ENCODE data around the gene TNIP1.
A peak's percentile ranks its signal among the peaks of the same experiment; 100 is the strongest.

Gene TNIP1

DNA sequence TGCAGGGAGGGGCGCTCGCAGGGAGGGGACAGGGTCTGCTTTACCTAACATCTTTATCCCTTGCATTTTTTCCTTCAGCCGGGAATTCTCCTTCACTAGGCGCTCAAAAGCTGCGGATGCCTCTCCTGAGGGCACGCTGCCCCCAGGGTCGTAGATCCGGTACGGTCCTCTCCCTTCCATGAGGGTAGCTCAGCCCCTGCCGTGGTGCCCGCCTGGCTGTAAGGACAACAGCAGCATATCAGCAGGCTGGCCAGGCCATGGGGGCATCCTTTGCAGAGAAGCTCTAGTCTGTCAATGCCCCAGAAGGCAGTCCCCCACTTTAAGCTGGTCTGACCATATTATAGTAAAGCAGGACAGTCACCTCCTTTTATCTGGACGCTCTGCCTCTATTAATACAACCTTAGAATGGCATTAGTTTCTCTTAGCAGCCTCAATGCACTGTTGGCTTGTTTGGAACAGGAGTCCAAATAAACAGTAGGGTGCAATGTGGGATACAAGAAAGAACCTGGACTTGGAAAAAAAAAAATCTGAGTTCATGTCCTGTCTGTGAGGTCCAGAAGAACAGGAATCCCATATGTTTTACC lies 15.8 kb downstream of the TNIP1 start:
- no peak for DNase-seq

DNA sequence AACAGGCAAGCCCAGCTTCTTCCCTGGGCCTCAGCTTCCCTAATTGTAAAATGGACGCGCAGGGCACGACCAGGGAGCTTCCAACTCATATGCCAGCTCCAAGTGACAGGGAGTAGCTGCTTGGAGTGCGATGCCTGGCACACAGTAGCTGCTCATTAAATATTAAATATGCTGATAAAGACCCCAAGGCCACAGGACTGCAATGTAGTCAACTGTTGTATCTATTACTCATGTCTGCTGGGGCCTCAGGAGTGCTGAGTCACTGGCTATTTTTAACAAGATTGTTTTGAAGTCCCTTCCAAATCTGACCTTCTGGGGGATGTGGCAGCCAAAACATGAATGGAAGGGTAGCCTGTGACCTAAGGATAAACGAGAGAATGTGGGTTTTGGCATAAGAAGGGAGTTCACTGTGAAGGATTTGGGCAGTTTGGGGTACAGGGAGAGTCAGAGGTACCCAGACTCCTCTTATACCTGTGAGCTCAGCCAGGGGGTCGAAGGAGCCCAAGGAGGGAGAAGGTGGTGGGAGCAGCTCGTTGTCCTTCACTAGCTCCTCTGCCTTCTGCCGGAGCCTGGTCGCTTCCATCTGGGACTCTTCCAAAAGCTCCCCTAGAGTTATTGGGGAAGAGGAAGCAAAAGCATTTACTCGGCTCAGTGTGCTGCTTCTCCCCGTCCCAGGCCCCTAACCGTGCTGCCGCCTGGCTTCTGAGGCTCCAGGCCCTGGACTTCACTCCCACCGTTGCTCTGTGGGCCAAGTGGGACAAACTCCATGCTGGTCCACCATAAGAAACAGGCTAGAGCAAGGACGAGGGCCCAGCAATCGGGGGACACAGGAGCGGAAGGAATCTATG lies 17.5 kb downstream of the TNIP1 start:
- DNase-seq: peak; percentile 46 to 81 (median 68)

DNA sequence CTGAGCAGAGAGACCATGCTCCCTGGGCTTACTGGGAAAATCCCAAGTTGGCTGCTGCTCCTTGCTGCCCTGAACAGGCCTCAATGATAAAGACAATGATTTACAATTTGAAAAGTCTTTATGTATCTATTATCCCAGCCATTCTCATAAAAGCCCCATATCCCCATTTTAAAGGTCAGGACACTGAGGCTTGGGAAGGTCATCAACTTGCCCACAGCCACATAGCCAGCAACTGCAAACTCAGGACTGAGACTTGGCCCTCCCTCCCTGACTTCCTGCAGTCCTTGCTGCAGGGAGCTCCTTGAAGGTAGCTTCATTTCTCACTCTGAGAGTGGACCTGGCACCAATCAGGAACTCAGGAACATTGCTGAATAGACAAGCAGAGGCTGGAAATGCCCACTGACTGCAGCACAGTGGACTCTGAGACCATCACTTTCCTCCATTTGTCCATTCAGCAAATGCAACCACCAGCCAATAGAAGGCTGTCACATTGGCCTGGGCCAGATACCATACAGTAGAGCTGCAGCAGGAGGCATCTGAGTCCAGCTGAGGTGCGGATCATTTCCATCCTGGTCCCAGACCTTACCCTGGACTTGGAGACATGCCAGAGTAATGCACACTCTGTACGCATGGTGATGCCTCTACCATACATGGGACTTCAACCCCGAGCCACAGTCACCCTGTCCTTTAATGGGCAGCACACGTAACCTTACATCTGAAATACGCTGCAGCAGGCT lies 18.3 kb downstream of the TNIP1 start:
- DNase-seq: no peak

DNA sequence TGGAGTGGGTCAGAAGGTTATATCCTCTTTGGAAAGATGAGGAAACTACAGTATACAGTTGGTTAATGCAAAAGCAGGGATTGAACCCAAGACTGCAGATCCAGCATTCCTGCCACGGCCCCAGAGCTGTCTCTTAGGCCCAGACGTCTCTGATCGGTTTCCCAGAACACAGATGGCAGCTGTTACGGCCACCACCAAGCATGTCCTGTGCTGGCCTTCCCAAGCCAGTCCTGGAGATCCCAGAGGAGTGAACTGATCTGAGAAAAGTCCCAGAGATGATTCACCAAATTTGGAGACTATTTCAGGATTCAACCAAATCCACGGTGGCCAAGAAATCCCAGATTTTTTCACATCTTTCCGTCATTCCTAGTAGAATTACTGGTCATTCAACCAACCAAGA lies 20.1 kb downstream of the TNIP1 start:
- no peak for DNase-seq

DNA sequence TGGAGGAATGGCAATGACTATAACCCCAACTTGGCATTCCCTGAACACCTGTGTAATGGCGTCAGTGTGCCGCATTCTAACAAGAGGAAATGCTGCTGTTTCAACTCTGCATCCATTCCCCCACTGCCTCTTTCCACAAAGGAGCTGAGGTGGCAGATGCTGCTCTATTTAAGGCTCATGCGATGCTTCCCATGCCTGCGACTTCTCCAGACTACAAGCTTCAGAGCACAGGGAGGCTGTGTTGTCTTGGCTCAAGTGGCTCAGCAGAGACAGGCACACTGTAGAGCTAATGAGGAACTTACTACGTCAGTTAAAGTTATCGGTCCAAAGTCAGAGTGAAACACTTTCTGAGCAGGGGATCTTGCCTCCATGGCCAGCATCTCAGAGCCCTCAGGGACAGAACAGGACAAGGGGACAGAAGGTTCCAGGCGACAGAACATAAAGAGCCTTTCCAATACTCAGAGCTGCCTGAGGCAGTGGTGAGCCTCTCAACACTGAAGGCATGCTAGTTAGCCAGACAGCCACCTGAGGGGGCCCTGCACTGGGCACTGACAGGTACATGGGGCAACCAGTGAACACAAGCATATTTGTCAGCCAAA lies 21.8 kb downstream of the TNIP1 start:
- DNase-seq: peak; percentile 78 to 87 (median 81)

DNA sequence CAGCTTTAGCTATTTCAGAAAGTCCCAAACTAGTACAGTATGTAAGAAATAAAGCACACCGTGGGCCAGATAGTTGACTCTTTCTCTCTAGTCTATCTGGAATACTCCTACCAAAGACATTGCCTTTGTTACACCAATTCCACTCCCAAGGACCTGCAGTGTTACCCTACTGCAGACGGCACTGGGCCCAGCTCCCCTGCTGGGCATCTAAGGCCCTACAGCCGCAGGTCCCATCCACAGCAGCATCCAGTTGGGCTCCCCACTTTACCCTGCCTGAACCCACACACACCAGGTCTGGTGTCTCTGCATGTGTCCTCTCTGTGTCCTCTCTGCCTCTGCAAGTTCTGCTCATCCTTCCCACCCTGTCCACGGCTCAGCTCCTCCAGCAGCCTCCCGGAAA lies 22.5 kb downstream of the TNIP1 start:
- DNase-seq: no peak

DNA sequence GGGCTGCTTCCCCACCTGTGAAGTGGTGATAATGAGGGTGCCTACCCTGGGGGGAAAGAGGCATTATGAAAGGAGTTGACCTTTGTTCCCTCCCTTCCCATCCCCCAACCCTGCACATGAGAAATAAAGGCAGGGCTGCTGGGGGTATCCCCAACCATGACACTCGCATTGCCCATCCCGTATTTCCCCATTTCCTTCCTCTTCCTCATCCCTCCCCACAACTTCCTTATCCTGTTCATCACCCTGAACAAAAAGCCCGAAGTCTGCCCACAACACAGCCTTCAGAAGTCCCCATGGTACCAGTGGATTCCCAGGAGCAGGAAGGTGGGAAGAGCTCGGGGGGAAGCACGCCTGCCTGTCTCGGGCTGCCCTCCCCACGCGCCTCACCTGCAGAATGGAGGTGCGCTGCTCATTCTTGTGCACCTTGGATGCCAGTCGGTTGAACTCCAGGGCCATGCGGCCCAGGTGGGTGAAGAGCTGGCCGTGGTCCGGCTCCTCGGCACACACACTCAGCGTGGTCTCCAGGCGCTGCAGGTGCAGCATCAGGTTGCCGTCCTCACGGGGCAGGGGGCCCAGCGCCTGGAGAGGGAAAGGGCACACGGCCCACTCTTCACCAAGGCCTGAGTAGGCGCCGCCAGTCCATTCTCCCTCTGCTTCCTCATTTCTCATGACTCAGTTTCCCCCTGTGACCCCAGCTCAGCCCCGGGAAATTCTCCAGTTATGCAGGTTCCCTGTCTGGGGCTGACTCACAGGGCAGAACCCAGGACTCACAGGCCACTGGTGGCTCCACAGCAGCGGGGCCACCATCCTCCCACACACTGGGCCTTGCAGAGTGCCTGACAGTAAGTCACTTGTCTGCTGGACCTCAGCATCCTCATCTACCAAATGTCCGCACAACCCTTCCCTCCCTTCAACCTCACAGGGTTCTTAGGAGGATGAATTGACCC lies 24.2 kb downstream of the TNIP1 start:
- DNase-seq: peak; percentile 62 to 86 (median 80)

DNA sequence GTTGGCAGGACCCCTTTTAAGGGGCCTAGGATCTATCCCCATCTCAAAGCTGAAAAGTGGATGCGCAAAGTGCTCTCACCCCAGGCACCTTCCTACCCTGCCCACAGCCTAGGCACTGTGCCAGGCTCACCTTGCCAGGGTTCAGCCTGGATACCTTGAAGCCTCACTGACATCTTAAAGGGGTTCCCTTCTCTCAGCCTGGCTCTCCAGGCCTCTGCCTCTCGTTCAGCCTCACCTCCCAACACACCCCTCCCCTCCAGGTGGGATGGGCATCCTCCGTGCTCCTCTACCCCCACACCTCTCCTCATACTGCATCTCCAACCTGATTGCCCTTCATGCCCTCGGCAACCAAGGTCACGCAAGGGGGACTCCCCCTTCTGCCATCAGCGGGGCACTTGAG lies 25.5 kb downstream of the TNIP1 start:
- no peak for DNase-seq

DNA sequence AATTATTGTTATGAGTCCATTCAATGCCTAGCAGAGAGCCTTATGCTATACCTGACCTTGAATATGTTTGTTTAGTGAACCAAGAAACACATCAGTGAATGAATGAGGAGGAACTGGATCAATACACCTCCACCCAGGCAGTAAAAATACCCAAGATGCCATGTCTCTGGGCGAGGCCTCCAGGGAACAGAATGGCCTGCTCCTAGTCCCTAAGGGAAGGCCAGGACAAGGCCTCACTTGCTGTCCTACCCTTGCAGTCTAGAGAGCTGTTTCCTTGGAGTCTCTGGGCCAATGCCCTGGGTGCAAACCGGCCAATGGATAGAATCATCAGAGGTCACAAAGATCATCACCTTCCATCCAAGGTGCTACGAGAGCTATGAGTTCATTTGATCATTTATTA lies 26.1 kb downstream of the TNIP1 start:
- DNase-seq: no peak

DNA sequence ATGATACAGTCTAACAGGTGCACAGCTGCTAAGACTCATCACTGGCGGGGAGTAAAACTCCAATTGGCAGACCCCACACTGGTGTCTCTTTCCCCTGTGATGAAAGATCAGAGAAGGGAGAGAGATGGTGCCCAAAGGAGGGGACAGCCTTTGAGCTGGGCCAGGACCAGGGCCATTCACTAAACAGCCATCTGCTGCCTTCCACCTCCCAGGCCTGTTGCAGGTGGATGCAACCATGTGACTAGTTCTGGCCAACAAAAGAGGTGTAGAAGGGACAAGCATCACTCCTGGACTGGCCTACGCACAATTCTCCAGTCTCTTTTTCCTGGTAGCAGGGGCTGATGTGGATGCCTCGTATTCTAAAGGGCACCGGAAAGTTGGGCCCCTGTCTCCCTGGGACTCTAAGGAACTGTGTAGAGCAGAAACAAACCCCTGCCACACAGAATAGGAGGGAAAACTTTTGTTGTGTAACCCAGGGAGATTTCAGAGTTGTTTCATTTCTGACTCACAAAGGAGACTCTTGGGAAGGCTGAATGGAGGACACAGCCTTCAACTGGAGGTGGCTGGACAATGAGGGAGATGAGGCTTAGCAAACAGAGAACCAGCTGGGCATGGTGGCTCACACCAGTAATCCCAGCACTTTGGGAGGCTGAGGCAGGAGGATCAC lies 26.9 kb downstream of the TNIP1 start:
- DNase-seq: peak in 1 of 4 experiments; percentile 24

DNA sequence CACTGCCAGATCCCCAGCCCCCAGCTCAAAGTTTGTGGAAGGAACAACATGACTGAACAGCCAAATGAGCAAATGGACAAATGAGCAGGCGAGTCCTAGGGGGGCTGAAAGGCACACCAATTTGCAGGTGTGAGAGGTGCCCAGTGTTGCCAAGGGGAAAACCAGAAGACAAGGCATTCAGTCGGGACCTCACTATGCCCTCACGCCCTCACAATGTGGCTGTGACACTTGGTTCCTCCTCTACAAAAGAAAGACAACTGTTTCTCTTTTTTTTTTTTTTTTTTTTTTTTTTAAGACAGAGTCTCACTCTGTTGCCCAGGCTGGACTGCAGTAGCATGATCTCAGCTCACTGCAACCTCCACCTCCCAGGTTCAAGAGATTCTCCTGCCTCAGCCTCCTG lies 28.0 kb downstream of the TNIP1 start:
- DNase-seq: peak; percentile 35 to 74 (median 68)

DNA sequence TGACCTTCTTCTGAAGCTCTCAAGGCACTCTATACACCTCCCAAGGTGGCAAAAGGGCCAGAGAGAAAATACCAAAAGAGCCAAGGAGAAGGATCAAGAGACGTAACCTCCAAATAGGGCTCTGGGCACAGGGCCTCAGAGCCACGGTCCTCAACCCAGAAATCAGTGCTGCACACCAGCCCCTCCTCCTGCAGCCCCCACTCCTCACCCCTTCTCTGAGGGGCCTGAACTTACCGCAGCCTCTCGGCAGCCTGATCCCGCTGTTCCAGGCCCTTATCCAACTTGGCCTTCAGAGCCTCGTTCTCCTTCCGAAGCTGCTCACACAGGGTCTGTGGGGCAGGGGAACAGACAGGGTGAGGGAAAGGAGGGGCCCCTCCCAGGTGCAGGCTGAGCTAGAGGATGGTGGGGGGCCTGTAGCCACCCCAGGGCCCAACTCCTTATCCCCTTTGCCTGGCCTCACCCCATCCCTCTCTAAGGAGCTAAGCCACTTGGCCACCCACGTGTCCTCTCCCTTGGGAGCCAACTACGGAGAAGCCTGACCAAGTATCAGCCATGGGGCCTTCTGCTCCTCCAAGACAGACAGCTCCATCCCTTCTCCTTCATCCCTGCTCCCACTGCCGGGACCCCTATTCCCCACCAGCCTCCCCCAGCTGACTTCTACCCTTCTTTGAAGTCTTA lies 28.8 kb downstream of the TNIP1 start:
- no peak for DNase-seq

DNA sequence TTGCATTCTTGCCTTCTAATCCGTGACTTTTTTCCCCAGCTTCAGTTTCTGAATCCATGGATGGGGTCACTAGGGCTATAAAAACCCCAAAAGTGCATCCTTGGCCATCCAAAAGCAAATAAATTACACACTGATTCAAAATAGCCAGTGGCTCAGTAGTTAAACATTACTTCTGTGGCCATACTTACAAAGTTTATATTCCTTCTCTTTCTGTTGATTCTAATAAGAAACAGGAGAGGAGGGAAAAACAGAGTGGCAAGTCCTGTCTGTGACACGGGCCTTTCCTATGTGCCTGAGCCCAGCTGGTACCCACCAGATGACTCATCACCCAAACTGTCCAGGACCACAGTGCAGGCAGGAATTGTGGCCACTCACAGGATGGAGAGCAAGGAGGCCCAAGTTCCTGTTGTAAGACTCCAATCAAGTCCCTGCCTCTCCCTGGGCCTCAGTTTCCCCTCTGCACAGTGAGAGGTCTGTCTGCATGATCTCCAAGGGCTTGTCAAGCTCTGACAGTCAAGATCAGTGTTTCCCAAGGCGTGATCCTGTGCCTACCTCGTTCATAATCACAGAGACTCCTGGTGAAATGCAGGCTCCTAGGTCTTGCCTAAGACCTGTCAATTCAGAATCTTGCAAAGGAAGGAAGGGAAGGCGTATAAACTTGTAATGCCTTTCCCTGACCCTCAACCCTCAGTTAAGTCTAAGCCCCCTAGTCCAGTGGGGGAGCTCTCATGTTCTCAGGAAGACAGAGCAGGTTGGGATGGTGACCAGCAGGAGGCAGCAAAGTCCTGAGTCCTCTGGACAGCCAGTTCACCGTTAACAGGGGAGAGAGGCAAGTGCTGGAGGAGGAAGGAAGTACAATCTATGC lies 29.5 kb downstream of the TNIP1 start:
- DNase-seq: peak; percentile 87 to 92 (median 91)

DNA sequence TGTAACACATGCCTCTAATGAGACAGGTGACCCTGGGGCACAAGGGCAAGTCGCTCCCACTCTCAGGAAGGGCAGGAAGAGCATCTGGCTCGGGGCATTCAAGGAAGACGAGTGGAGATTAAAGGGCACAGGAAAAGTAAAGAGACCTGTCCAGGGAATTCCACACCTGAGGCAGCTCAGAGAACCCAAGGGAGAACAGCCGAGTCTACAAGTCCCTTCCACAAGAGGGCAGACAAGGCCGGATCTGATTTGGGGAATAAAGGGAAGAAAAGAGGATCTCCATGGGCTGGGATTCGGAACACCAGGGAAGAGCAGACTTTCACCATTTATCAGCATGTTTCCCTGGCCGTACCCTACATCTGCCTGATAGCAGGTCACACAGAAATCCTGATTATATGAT lies 32.3 kb downstream of the TNIP1 start:
- DNase-seq: no peak

DNA sequence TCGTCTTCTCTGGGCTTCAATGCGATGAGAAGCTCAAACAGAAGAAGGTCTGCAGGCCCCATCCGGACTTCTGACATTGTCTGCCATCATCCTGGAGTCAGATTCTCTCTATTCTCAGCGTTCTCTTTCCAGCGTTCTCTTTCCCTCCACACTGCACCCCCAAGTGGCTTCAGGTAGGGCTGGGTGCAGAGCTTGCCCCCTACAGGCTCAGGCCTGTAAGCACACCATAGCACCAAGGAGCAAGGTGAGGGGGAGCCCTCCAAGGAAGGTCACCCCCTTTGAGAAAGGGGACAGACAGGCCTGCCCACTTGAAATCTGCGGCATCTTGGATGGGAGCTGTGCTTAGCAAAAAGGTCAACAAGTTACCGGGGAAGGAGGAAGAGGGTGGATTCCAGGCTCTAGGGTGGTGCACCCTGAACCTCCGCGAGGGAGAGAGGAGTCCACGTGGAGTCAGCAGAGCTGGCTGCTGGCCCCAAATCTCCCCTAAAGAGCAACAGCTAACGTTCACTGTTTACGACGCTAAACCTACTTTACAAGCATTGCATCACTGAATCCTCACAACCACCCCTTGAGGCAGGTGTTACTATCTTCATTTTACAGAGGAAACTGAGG lies 32.9 kb downstream of the TNIP1 start:
- DNase-seq: peak; percentile 23 to 60 (median 32)

DNA sequence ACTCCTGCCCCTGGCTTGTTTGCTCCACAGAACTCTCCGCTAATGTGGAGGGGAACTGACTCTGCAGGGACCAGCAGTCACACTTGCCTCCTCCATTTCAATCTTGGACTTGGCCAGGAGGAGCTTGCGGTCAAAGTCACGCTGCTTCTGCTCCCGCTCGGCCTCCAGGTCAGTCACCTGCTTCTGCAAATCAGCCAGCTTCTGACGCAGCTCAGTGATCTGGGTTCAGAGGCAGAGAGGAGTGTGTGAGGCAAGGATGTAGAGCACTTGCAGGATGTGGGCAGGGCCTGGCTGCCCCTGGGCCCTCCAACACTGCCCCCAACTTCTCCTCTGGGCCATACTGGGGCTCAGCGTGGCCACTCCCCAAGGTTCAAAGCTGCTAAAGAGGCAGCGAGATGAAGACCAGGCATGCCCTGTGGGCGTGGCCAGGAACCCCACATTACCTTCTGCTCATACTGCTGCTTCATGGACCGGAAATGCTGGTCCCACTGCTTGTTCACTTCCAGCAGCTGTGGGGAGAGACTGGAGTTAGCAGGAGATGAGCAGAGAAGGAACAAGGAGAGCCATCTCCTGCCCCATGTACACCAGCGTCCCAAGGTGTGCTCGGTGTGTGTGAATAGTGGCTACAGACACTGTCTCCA lies 38.3 kb downstream of the TNIP1 start:
- DNase-seq: no peak

DNA sequence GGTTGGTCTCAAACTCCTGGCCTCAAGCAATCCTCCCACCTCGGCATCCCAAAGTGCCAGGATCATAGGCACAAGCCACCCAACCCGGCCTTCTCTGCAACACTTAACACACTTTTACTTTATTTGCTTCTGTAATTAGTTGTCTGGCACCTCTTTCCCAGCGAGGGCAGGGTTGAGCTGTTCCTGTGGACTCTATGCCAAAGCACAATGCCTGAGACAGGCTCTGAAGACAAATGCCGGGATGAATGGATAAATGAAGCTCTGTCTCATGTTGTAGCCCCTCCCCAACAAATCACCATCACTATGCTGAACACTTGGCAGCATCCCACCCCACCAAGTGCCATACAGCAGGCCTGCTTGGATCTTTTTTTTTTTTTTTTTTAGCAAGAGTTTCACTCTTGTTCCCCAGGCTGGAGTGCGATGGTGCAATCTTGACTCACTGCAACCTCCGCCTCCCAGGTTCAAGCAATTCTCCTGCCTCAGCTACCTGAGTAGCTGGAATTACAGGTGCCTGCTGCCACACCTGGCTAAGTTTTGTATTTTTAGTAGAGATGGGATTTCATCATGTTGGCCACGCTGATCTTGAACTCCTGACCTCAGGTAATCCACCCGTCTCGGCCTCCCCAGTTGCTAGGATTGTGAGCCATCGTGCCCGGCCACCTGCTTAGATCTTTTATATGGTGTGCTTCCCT lies 39.1 kb downstream of the TNIP1 start:
- no peak for DNase-seq

DNA sequence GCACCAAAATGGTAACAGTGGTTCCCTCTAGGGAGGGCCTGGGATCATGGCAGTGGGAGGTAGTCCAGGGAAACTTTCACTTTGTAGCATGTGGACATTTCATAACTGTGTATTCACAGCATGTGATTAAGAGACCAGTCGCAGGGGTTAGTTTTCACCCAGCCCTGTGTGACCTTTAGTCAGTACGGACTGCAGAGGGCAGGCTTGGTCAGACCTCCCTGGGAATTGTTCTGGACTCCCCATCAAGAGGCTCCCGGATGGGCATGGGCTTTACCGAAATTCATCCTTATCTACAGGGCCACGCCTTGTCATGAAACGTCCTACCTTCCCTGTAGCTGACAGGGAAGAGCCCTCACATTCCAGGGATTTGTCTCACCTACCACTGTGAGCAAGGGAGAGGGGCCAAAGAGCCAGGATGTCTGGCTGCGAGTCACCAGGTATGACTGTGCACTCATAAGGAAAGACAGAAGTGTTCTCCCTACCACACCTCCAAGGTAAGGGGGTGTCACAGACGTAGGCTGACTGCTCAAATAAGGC lies 40.6 kb downstream of the TNIP1 start:
- DNase-seq: peak in 2 of 4 experiments; percentile 25 to 61

All from suppressor macrophage (primary cell).